ENCODE data around the gene RGSL1. TPM values are rescaled to one million over a fixed set of nuclear protein-coding genes. Genes with fewer than 3 reads are reported as not detected.
A peak's percentile ranks its signal among the peaks of the same experiment; 100 is the strongest.

The RGSL1 gene
- total RNA-seq, 2 donors from 2014 or later, result not detected

- H3K27me3 ChIP-seq (ENCODE audit: control insufficient read depth, insufficient read depth, low read length, poor library complexity, severe bottlenecking), result peaks cover 5% of the 10 kb centered on the region
- TF ChIP-seq CTCF (conservative IDR thresholded peaks at IDR 0.05), result no peak
- no peak overlapping the region for H3K4me3 ChIP-seq (ENCODE audit: low read length)
- peaks cover 13% of the 10 kb centered on the region for H3K9me3 ChIP-seq (ENCODE audit: control insufficient read depth, low read length)
- Mint-ChIP-seq H3K4me3 (no peak overlapping the region), H3K4me1 (peaks cover 6% of the 10 kb centered on the region), H3K9me3 (peaks cover 34% of the 10 kb centered on the region), H3K27me3 (ENCODE audit: insufficient read depth) (peaks cover 1% of the 10 kb centered on the region), H3K27ac (no peak overlapping the region), H3K36me3 (ENCODE audit: low read depth) (peaks cover 3% of the 10 kb centered on the region)
- no peaks in the 10 kb centered on the region for H3K36me3 ChIP-seq (ENCODE audit: control insufficient read depth, insufficient read depth, low read length)
- H3K27ac ChIP-seq (ENCODE audit: low read depth, low read length), result no peak overlapping the region
- DNase-seq, result no peak
- 99 to 100% methylated on average over 2 to 3 of the region's 3 CpGs for WGBS, 2 experiments (ENCODE audit: insufficient coverage in 1 of 2, insufficient read length in 1 of 2)
- H3K4me1 ChIP-seq (ENCODE audit: control insufficient read depth, insufficient read depth, low read length), result no peaks in the 10 kb centered on the region
- H3K9ac ChIP-seq (ENCODE audit: extremely low read depth, low read length, poor library complexity, severe bottlenecking), result no peak overlapping the region
Observed at GRCh38 chr1:182441719-182442118, 8.2 kb upstream of the RGSL1 start.

- Mint-ChIP-seq H3K27ac (no peak overlapping the region), H3K4me1 (peaks cover 6% of the 10 kb centered on the region), H3K4me3 (no peak overlapping the region), H3K9me3 (peaks cover 35% of the 10 kb centered on the region), H3K27me3 (ENCODE audit: insufficient read depth) (peaks cover 1% of the 10 kb centered on the region), H3K36me3 (ENCODE audit: low read depth) (peaks cover 3% of the 10 kb centered on the region)
- 90 to 100% methylated on average over 1 of the region's 1 CpG for WGBS, 2 experiments (ENCODE audit: insufficient coverage in 1 of 2, insufficient read length in 1 of 2)
- TF ChIP-seq CTCF (conservative IDR thresholded peaks at IDR 0.05), result no peak
- Histone ChIP-seq H3K4me1 (ENCODE audit: control insufficient read depth, insufficient read depth, low read length) (no peaks in the 10 kb centered on the region), H3K27ac (ENCODE audit: low read depth, low read length) (no peak overlapping the region), H3K27me3 (ENCODE audit: control insufficient read depth, insufficient read depth, low read length, poor library complexity, severe bottlenecking) (peaks cover 5% of the 10 kb centered on the region), H3K9ac (ENCODE audit: extremely low read depth, low read length, poor library complexity, severe bottlenecking) (no peak overlapping the region), H3K9me3 (ENCODE audit: control insufficient read depth, low read length) (peaks cover 13% of the 10 kb centered on the region), H3K36me3 (ENCODE audit: control insufficient read depth, insufficient read depth, low read length) (no peaks in the 10 kb centered on the region), H3K4me3 (ENCODE audit: low read length) (no peak overlapping the region)
- no peak for DNase-seq
Observed at GRCh38 chr1:182442333-182442732, 7.6 kb upstream of the RGSL1 start.

- Mint-ChIP-seq H3K36me3 (ENCODE audit: low read depth) (no peaks in the 10 kb centered on the region), H3K27ac (no peak overlapping the region), H3K4me1 (peaks cover 6% of the 10 kb centered on the region), H3K27me3 (ENCODE audit: insufficient read depth) (peaks cover 10% of the 10 kb centered on the region), H3K9me3 (peaks cover 26% of the 10 kb centered on the region), H3K4me3 (no peak overlapping the region)
- Histone ChIP-seq H3K9me3 (ENCODE audit: control insufficient read depth, low read length) (peaks cover 6% of the 10 kb centered on the region), H3K4me3 (ENCODE audit: low read length) (no peak overlapping the region), H3K9ac (ENCODE audit: extremely low read depth, low read length, poor library complexity, severe bottlenecking) (no peak overlapping the region), H3K27me3 (ENCODE audit: control insufficient read depth, insufficient read depth, low read length, poor library complexity, severe bottlenecking) (peaks cover 16% of the 10 kb centered on the region), H3K27ac (ENCODE audit: low read depth, low read length) (no peak overlapping the region), H3K36me3 (ENCODE audit: control insufficient read depth, insufficient read depth, low read length) (no peaks in the 10 kb centered on the region), H3K4me1 (ENCODE audit: control insufficient read depth, insufficient read depth, low read length) (no peaks in the 10 kb centered on the region)
- 82 to 87% methylated on average over 3 to 4 of the region's 4 CpGs for WGBS, 2 experiments (ENCODE audit: insufficient coverage in 1 of 2, insufficient read length in 1 of 2)
- peak; percentile 71 for DNase-seq
- TF ChIP-seq CTCF (conservative IDR thresholded peaks at IDR 0.05), result peak; percentile 57
Observed at GRCh38 chr1:182444497-182444896, 5.4 kb upstream of the RGSL1 start.
